Common myeloid progenitor, CD34-positive (primary cell): Measurements from ENCODE around the gene RAMP1.

Source experiments
- CTCF ChIA-PET: fragments of 350-600 bp; sonication (Branson Sonifier 250); formaldehyde crosslinking; loops from one replicate; lab custom pipeline; 2021; ENCODE audit warnings: antibody characterized with exemption; lab: Charles Lee
- POLR2A ChIA-PET: fragments of 350-600 bp; sonication (Branson Sonifier 250); formaldehyde crosslinking; loops from one replicate; lab custom pipeline; 2021; ENCODE audit warnings: antibody characterized with exemption; lab: Charles Lee
- DNase-seq, 3 donors: peaks; one replicate each; pipeline versions ENCODE4 v3.0.0 to v3.0.0-alpha.2; 2013
- H3K27ac ChIP-seq, 2 experiments: 1 replicate in 1 of 2; 2 replicates in 1 of 2; pipeline ENCODE4 v1.7.0; 2013; ENCODE audit warnings: inconsistent platforms in 2 of 2, low read length in 2 of 2, mild to moderate bottlenecking in 2 of 2, low read depth in 1 of 2, moderate library complexity in 1 of 2; ENCODE audit not compliant: severe bottlenecking in 2 of 2, insufficient read depth in 1 of 2, poor library complexity in 1 of 2
- H3K27me3 ChIP-seq, 5 experiments: replicated peaks in 2 of 5; 1 replicate in 3 of 5; 2 replicates in 2 of 5; pipeline versions ENCODE4 v1.6.1 to v1.7.0; 2013; ENCODE audit warnings: low read length in 4 of 5, mild to moderate bottlenecking in 2 of 5, moderate library complexity in 2 of 5, inconsistent platforms in 1 of 5; ENCODE audit not compliant: insufficient read depth in 5 of 5, control insufficient read depth in 4 of 5
- H3K36me3 ChIP-seq, 4 experiments: 1 replicate in 2 of 4; 2 replicates in 2 of 4; pipeline versions ENCODE4 v1.6.1 to v1.7.0; 2013; ENCODE audit warnings: low read length in 3 of 4, control low read depth in 1 of 4, mild to moderate bottlenecking in 1 of 4; ENCODE audit not compliant: control insufficient read depth in 4 of 4, insufficient read depth in 4 of 4
- H3K4me1 ChIP-seq, 4 experiments: 1 replicate in 3 of 4; 2 replicates in 1 of 4; pipeline versions ENCODE4 v1.6.1 to v1.7.1; 2013; ENCODE audit warnings: low read length in 3 of 4, mild to moderate bottlenecking in 3 of 4, control low read depth in 1 of 4, inconsistent platforms in 1 of 4, moderate library complexity in 1 of 4; ENCODE audit not compliant: control insufficient read depth in 4 of 4, insufficient read depth in 4 of 4; ENCODE audit errors: control extremely low read depth in 1 of 4
- H3K4me3 ChIP-seq, 7 experiments: 1 replicate in 4 of 7; 2 replicates in 3 of 7; pipeline versions ENCODE4 v1.5.1 to v1.7.0; 2013; ENCODE audit warnings: mild to moderate bottlenecking in 7 of 7, low read length in 6 of 7, moderate library complexity in 6 of 7, inconsistent platforms in 2 of 7, low read depth in 2 of 7, control low read depth in 1 of 7; ENCODE audit not compliant: insufficient read depth in 4 of 7, control insufficient read depth in 1 of 7; ENCODE audit errors: extremely low read depth in 1 of 7
- H3K9me3 ChIP-seq, 5 experiments: 1 replicate in 4 of 5; 2 replicates in 1 of 5; pipeline versions ENCODE4 v1.6.1 to v1.7.1; 2013; ENCODE audit warnings: low read length in 4 of 5, mild to moderate bottlenecking in 2 of 5, inconsistent platforms in 1 of 5, low read depth in 1 of 5, moderate library complexity in 1 of 5; ENCODE audit not compliant: control insufficient read depth in 4 of 5, insufficient read depth in 2 of 5; ENCODE audit errors: control extremely low read depth in 1 of 5
- WGBS: methylation state at CpG from one replicate; pipeline ENCODE4 v1.1.5; 2013; ENCODE audit not compliant: insufficient coverage; 5-methylcytosine and 5-hydroxymethylcytosine counted together

RAMP1 gene

DNA sequence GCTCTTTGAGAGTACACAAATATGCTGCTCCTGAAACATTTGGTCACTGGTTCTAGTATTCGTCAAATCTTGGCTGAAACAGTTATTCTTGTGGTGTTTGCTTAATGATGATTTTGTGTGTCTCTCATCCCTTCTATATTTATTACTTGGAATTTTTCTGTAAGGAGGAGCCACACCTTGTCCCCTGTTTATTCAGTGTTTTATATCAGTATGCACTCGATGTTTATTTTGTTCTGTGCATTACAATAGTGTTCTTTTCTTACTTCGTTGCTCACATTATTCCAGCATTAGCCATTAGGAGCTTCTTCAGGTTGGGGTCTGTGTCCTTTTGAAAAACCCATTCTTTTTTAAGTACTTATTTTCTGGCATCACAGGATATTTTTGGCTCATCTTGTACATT lies 5.1 kb upstream of the RAMP1 start:
- CTCF ChIA-PET: no interaction called here
- 100% methylated on average over 1 of the region's 3 CpGs for WGBS

DNA sequence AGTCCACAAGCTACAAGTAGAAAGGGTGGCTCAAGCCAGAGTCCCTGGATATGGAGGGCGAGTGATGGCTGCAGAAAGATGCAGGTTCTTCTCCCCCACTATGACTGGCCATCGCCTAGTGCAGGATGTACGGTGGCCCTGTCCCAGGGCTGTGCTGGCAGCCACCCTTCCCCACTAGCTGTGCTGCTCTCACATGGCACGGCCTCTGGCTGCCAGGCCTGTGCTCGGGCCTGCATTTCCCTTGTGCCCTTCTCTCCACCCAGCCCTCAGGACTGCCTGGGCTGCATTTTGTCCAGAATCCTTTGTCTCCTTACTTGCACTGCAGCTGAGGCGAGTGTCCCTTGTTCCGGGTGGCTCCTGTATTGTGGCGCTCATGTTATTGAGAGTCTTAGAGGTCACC lies 1.6 kb upstream of the RAMP1 start:
- no peak for DNase-seq
- Histone ChIP-seq H3K27ac (no peak overlapping the region), H3K36me3 (no peaks in the 10 kb centered on the region), H3K27me3 (peaks cover 0 to 20% (median 11%) of the 10 kb centered on the region in 5 experiments), H3K4me1 (peaks cover 5 to 38% (median 22%) of the 10 kb centered on the region in 4 experiments), H3K9me3 (no peaks in the 10 kb centered on the region), H3K4me3 (no peak overlapping the region)
- WGBS: 100% methylated on average over 8 of the region's 8 CpGs
- ChIA-PET POLR2A (no interaction called here), CTCF (interaction anchor here (0.9 to 2.9 kb wide), 15 partner anchors 10 to 406 kb away, joined by 3 to 15 read pairs (median 4); no protein-coding TSS in a partner anchor)

More for the DNA sequence above, 5.1 kb upstream of the RAMP1 start:
- no peaks in the 10 kb centered on the region for H3K9me3 ChIP-seq
- no peak overlapping the region for H3K27ac ChIP-seq
- H3K4me1 ChIP-seq: peaks cover 5 to 28% (median 15%) of the 10 kb centered on the region in 4 experiments
- peaks cover 0 to 8% (median 3%) of the 10 kb centered on the region in 5 experiments for H3K27me3 ChIP-seq
- no peaks in the 10 kb centered on the region for H3K36me3 ChIP-seq
- POLR2A ChIA-PET: interaction anchor here (0.6 kb wide), 1 partner anchor 72 kb away, joined by 3 read pairs; no protein-coding TSS in a partner anchor
- DNase-seq: no peak
- H3K4me3 ChIP-seq: no peak overlapping the region

DNA sequence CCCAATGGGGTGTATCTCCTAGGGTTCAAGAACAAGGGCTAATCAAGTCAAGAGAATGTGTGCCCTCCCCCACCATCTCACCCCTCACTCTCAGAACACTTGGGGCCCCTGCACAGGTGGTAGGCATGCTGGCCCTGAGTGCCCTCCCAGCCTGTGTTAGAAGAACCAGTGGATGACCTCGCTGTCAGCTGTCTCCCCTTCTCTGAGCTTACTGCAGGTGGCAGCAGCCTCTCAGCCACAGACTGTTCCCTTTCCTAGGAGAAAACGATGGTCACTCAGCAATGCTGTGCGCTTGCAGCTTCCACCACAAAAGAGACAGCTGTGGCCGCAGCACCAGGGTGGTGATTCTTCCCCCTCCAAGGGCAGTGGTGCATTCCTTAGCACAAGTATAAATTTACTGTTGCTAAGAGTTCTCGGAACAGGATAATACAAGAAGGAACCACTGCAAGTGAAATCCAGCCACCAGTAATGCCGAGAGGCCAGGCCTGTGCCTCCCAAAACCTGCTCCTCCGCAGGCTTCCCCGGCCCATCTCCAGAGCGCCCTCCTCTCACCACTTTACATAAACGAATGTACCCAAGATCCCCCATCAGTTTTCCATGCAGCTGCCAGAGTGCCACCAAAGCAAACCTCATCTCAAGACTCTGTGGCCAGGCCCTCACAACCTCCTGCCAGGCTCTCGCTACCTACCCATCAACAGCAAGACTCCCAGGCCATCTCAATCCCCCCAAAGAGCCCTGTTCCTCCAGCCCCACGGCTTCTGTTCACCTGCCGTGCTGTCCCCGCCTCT lies 935 bp upstream of the RAMP1 start:
- no peak overlapping the region for H3K27ac ChIP-seq
- ChIA-PET POLR2A (no interaction called here), CTCF (interaction anchor here (0.9 to 2.9 kb wide), 15 partner anchors 9 to 406 kb away, joined by 3 to 15 read pairs (median 4); no protein-coding TSS in a partner anchor)
- no peaks in the 10 kb centered on the region for H3K36me3 ChIP-seq
- WGBS: 62% methylated on average over 13 of the region's 14 CpGs
- H3K4me1 ChIP-seq: peaks cover 5 to 38% (median 22%) of the 10 kb centered on the region in 4 experiments
- DNase-seq: peak; percentile 70 to 81 (median 76)
- H3K4me3 ChIP-seq: peak overlapping the region in 2 of 7 experiments; percentile 75 to 76
- peaks cover 0 to 20% (median 11%) of the 10 kb centered on the region in 5 experiments for H3K27me3 ChIP-seq
- H3K9me3 ChIP-seq: no peaks in the 10 kb centered on the region

DNA sequence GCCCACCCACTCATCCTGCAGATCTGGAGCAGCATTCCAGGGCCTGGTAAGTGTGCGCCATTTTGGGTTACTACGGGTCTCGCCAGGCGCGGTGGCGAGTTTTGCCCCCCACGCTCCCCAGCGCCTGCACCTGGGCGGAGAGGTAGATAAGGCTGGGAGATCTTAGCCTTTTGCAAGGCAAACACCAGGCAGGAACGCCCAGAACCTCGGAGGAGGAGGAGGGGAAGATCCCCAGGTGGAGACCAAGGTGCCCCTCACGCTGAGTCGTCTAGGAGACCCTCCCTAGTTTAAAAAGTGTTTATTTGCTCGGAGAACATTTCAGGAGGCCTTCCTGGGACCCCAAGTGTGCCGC lies 365 bp upstream of the RAMP1 start:
- POLR2A ChIA-PET: no interaction called here
- peak overlapping the region in 6 of 7 experiments; percentile 33 to 76 (median 64) for H3K4me3 ChIP-seq
- peaks cover 5 to 38% (median 22%) of the 10 kb centered on the region in 4 experiments for H3K4me1 ChIP-seq
- 69% methylated on average over 11 of the region's 15 CpGs for WGBS
- H3K27me3 ChIP-seq: peaks cover 0 to 20% (median 11%) of the 10 kb centered on the region in 5 experiments
- CTCF ChIA-PET: interaction anchor here (1.1 to 2.9 kb wide), 9 partner anchors 9 to 405 kb away, joined by 3 to 15 read pairs (median 4); no protein-coding TSS in a partner anchor
- no peaks in the 10 kb centered on the region for H3K36me3 ChIP-seq
- H3K27ac ChIP-seq: no peak overlapping the region
- no peak for DNase-seq
- no peaks in the 10 kb centered on the region for H3K9me3 ChIP-seq

DNA sequence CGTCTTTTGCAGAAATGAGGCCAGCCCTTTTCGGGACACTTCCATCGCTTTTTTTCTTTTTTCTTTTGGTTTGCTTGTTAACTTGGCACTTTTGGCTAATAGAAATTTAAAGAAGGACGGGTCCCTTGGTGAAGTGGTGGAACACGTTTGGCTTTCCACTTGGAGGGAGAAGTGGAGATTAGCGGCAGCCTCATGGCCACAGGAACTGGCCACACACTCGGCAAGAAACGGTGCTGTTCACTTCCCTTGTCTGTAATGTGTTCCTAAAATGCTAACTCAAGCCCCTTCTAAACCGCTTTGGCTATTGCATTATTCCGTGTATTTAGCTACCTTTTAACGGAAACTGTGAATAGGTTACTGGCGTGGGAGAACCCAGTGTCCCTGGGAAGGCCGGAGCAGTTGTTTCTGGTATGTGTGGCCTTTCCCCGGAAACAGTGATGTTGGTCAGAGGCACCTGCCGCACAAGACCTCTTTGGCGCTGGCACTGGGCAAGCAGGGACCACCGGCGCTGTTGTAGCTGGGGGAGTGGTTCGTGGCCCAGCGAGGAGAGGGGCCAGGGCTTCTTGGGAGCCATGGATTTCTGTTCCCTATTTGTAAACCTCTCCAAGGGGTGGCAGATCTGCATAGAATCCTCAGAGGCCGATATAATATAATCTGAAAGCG lies 981 bp downstream of the RAMP1 start:
- H3K4me1 ChIP-seq: peaks cover 5 to 41% (median 22%) of the 10 kb centered on the region in 4 experiments
- no peaks in the 10 kb centered on the region for H3K9me3 ChIP-seq
- 66% methylated on average over 21 of the region's 22 CpGs for WGBS
- peak overlapping the region in 6 of 7 experiments; percentile 45 to 76 (median 64) for H3K4me3 ChIP-seq
- H3K36me3 ChIP-seq: no peaks in the 10 kb centered on the region
- ChIA-PET CTCF (interaction anchor here (0.5 to 1.6 kb wide), 5 partner anchors 9 to 288 kb away, joined by 3 read pairs; no protein-coding TSS in a partner anchor), POLR2A (no interaction called here)
- H3K27ac ChIP-seq: no peak overlapping the region
- peaks cover 0 to 20% (median 11%) of the 10 kb centered on the region in 5 experiments for H3K27me3 ChIP-seq
- DNase-seq: no peak

DNA sequence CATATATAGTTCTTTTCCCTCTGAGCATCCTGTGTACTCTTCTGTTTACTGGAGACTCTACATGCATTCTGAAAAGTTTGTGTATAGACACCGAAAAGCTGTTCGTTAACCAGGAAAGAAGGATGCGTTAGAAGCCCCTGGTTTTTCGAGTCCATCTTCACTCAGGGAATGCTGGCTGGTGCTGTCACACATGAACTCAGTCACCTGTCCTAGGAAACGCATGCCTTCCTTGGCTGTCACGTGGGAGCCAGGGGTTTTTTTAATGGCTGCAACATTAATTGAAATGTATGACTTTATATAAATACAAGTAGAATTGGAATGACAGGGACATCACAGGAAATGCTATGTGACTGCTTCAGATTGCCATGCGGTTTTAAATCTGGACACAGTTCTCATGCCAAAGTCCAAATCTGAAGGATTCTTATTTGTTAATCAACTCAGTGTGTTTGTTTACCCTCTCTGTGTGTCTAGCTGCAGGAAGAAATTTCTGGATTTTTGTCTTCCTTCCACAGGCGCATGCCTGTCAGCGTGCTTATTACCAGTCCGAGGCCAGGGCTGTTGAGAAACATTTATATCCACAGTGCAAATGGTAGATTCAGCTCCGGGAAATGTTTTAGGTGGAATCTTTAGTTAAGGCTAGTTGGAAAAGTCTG lies 2.6 kb downstream of the RAMP1 start:
- Histone ChIP-seq H3K9me3 (no peaks in the 10 kb centered on the region), H3K27me3 (peaks cover 0 to 20% (median 11%) of the 10 kb centered on the region in 5 experiments), H3K4me1 (peaks cover 0 to 36% (median 22%) of the 10 kb centered on the region in 4 experiments), H3K27ac (no peak overlapping the region), H3K4me3 (no peak overlapping the region), H3K36me3 (no peaks in the 10 kb centered on the region)
- POLR2A ChIA-PET: no interaction called here
- CTCF ChIA-PET: interaction anchor here (0.6 to 1.6 kb wide), 6 partner anchors 11 to 166 kb away, joined by 3 to 4 read pairs (median 3); no protein-coding TSS in a partner anchor
- WGBS: 95% methylated on average over 9 of the region's 11 CpGs
- DNase-seq: no peak
